HCT116 (cell line): Measurements from ENCODE around the gene FLT3LG. TPM values are rescaled to one million over a fixed set of nuclear protein-coding genes. Genes with fewer than 3 reads are reported as not detected.

ENCODE experiments used
- ATAC-seq: fragments of 200-7000 bp; cut with Tn5 transposase; 2 replicates; pipeline ENCODE4 v1.9.1; 2020; ENCODE audit warnings: mild to moderate bottlenecking, moderate library complexity
- BruUV-seq: library from RNA; stranded (reverse); fragments of 400-500 nt; replicated peaks from 2 replicates; lab custom pipeline; 2021; lab: Mats Ljungman, UMichigan
- CTCF ChIA-PET: fragments of 300-600 bp; sonication (Branson Sonifier 250); formaldehyde crosslinking; loops from one replicate; lab custom pipeline; 2021; ENCODE audit warnings: antibody characterized with exemption; lab: Charles Lee
- POLR2A ChIA-PET: fragments of 300-600, 350-600 bp; sonication (Branson Sonifier 250); formaldehyde crosslinking; loops from one replicate; lab custom pipeline; 2021; ENCODE audit warnings: antibody characterized with exemption; lab: Charles Lee
- RAD21 ChIA-PET, 2 experiments: fragments of 300-600 bp; sonication (Branson Sonifier 250); formaldehyde crosslinking; loops; one replicate each; lab custom pipeline; 2023; ENCODE audit warnings: low total read pairs in 2 of 2; ENCODE audit not compliant: uncharacterized antibody in 2 of 2, unreplicated experiment in 2 of 2, low non-redundant PET in 1 of 2; lab: Charles Lee
- DNase-seq: peaks from one replicate; pipeline ENCODE4 v3.0.0-alpha.2; 2010; ENCODE audit warnings: low read depth, low spot score
- H2AFZ ChIP-seq: fragments of 200-600 bp; shearing (Covaris generic), sonication (generic); 2 replicates; pipeline ENCODE4 v1.6.1; 2017; ENCODE audit warnings: low read depth, mixed run types, mixed read lengths, antibody characterized with exemption, low read length; ENCODE audit not compliant: poor library complexity, severe bottlenecking
- H3K27ac ChIP-seq: 2 replicates; pipeline ENCODE4 v1.5.1; 2012; ENCODE audit warnings: low read depth, low read length
- H3K27me3 ChIP-seq: fragments of 200-600 bp; sonication (generic); 2 replicates; pipeline ENCODE4 v1.6.1; 2016; ENCODE audit warnings: mixed run types, low read length, mixed read lengths; ENCODE audit not compliant: insufficient read depth
- H3K36me3 ChIP-seq, 2 experiments: fragments of 200-500 bp in 1 of 2; fragments of 200-600 bp in 1 of 2; sonication (Bioruptor generic) in 1 of 2; sonication (generic) in 1 of 2; 2 replicates each; pipeline versions ENCODE4 v1.5.1 to v1.6.1; 2014 to 2016; ENCODE audit warnings: low read length in 2 of 2, inconsistent platforms in 1 of 2, mixed read lengths in 1 of 2, mixed run types in 1 of 2; ENCODE audit not compliant: insufficient read depth in 2 of 2, control insufficient read depth in 1 of 2
- H3K4me1 ChIP-seq, 2 experiments: fragments of 200-600 bp in 1 of 2; sonication (generic) in 1 of 2; 2 replicates each; pipeline versions ENCODE4 v1.5.1 to v1.6.1; 2012 to 2017; ENCODE audit warnings: low read length in 2 of 2, inconsistent platforms in 1 of 2, mild to moderate bottlenecking in 1 of 2, mixed read lengths in 1 of 2, mixed run types in 1 of 2, moderate library complexity in 1 of 2; ENCODE audit not compliant: insufficient read depth in 2 of 2, control insufficient read depth in 1 of 2
- H3K4me2 ChIP-seq: fragments of 200-600 bp; sonication (generic); 2 replicates; pipeline ENCODE4 v1.6.1; 2017; ENCODE audit warnings: mixed run types, low read length, mixed read lengths
- H3K4me3 ChIP-seq, 2 experiments: fragments of 200-600 bp in 1 of 2; sonication (generic) in 1 of 2; replicated peaks in 1 of 2; 2 replicates each; pipeline ENCODE4 v1.5.1; 2011 to 2016; ENCODE audit warnings: low read length in 2 of 2, control low read depth in 1 of 2, low read depth in 1 of 2, mild to moderate bottlenecking in 1 of 2, mixed read lengths in 1 of 2, mixed run types in 1 of 2
- H3K79me2 ChIP-seq: fragments of 200-600 bp; sonication (generic); 2 replicates; pipeline ENCODE4 v1.6.1; 2017; ENCODE audit warnings: mild to moderate bottlenecking, mixed run types, low read length, moderate library complexity, mixed read lengths; ENCODE audit not compliant: insufficient read depth
- H3K9ac ChIP-seq: fragments of 200-600 bp; sonication (generic); 2 replicates; pipeline ENCODE4 v1.6.1; 2016; ENCODE audit warnings: low read length, mixed read lengths
- H3K9me2 ChIP-seq: fragments of 200-600 bp; sonication (generic), shearing (Covaris generic); 2 replicates; pipeline ENCODE4 v1.6.1; 2017; ENCODE audit warnings: mixed run types, mild to moderate bottlenecking, moderate library complexity; ENCODE audit not compliant: insufficient read depth
- H3K9me3 ChIP-seq, 2 experiments: fragments of 200-500 bp in 1 of 2; fragments of 200-600 bp in 1 of 2; sonication (Bioruptor generic) in 1 of 2; sonication (generic) in 1 of 2; 2 replicates each; pipeline ENCODE4 v1.6.1; 2014 to 2017; ENCODE audit warnings: low read length in 2 of 2, mixed read lengths in 2 of 2, inconsistent platforms in 1 of 2, low read depth in 1 of 2, mild to moderate bottlenecking in 1 of 2, mixed run types in 1 of 2, moderate library complexity in 1 of 2; ENCODE audit not compliant: control insufficient read depth in 1 of 2, insufficient read depth in 1 of 2
- H4K20me1 ChIP-seq: fragments of 200-600 bp; sonication (generic), shearing (Covaris generic); 2 replicates; pipeline ENCODE4 v1.6.1; 2017; ENCODE audit warnings: mixed run types, mild to moderate bottlenecking, moderate library complexity; ENCODE audit not compliant: insufficient read depth
- CBX3 ChIP-seq: IDR thresholded peaks from 2 replicates; pipeline ENCODE4 v1.6.1; 2012; ENCODE audit warnings: low read depth
- CEBPB ChIP-seq: IDR thresholded peaks from 2 replicates; pipeline ENCODE4 v1.6.1; 2012; ENCODE audit warnings: low read depth
- EGR1 ChIP-seq: IDR thresholded peaks from 2 replicates; pipeline ENCODE4 v1.6.1; 2012; ENCODE audit warnings: low read depth
- ELF1 ChIP-seq: IDR thresholded peaks from 2 replicates; pipeline ENCODE4 v1.6.1; 2012; ENCODE audit warnings: low read depth, borderline replicate concordance
- FOSL1 ChIP-seq: IDR thresholded peaks from 2 replicates; pipeline ENCODE4 v1.6.1; 2012; ENCODE audit warnings: low read depth
- MAX ChIP-seq: IDR thresholded peaks from 2 replicates; pipeline ENCODE4 v1.6.1; 2012
- POLR2A ChIP-seq: IDR thresholded peaks from 2 replicates; pipeline ENCODE4 v1.7.0; 2011; ENCODE audit warnings: borderline replicate concordance; ENCODE audit not compliant: insufficient read depth, insufficient read length; ENCODE audit errors: extremely low read depth
- POLR2AphosphoS5 ChIP-seq: IDR thresholded peaks from 2 replicates; pipeline ENCODE4 v1.6.1; 2011; ENCODE audit warnings: mild to moderate bottlenecking, low read depth, low read length, moderate library complexity
- SP1 ChIP-seq: IDR thresholded peaks from 2 replicates; pipeline ENCODE4 v1.6.1; 2012; ENCODE audit warnings: low read depth
- SRF ChIP-seq: IDR thresholded peaks from 2 replicates; pipeline ENCODE4 v1.6.1; 2012; ENCODE audit warnings: low read depth
- ZBTB33 ChIP-seq: IDR thresholded peaks from 2 replicates; pipeline ENCODE4 v1.6.1; 2011; ENCODE audit warnings: mild to moderate bottlenecking, low read length, moderate library complexity; ENCODE audit not compliant: insufficient replicate concordance; ENCODE audit errors: extremely low read depth
- ZFX ChIP-seq: fragments of 450-650 bp; IDR thresholded peaks from 2 replicates; pipeline ENCODE4 v1.6.1; 2017
- ZNF274 ChIP-seq: fragments of 200-500 bp; sonication (Bioruptor generic); IDR thresholded peaks from 2 replicates; pipeline ENCODE4 v1.6.1; 2014; ENCODE audit warnings: mild to moderate bottlenecking, low read depth, low read length, inconsistent platforms
- intact Hi-C: fragments of 100-400 bp; cut with micrococcal nuclease; formaldehyde crosslinking; loops from 2 replicates; pipeline ENCODE4 v1.10.0; 2022
- total RNA-seq: library from RNA; stranded (reverse); gene quantifications from one replicate; pipeline ENCODE4 v1.2.1, GENCODE V29; 2021; ENCODE audit not compliant: unreplicated experiment

Gene FLT3LG
- total RNA-seq, 1 experiment from 2014 or later, result 3.8 TPM

- Histone ChIP-seq H3K4me2 (peak within 1 kb of the TSS; percentile 98), H3K27me3 (peaks cover 21% of the 10 kb centered on the region), H3K79me2 (no peaks in the 10 kb centered on the region), H3K4me1 (peaks cover 7 to 31% of the 10 kb centered on the region in 2 experiments; a peak in 3 of 4 replicates), H3K9ac (peak within 1 kb of the TSS; percentile 86), H3K9me2 (no peaks in the 10 kb centered on the region), H3K27ac (peak within 1 kb of the TSS; percentile 92; the same call in 1 of the 2 replicates), H3K9me3 (no peaks in the 10 kb centered on the region), H2AFZ (peak within 1 kb of the TSS; percentile 68), H3K36me3 (no peaks in the 10 kb centered on the region), H3K4me3 (peak within 1 kb of the TSS; percentile 63 to 80; a peak in 3 of 4 replicates), H4K20me1 (no peaks in the 10 kb centered on the region)
- no peak for DNase-seq
- no peak for ATAC-seq
- intact Hi-C loops, result no loop called here
- CTCF ChIA-PET, result interaction anchor here (0.6 to 1.1 kb wide), 2 partner anchors 50 to 80 kb away, joined by 3 read pairs; partner anchors contain the start of gene TEAD2
- no TSS peak for BruUV-seq
- TF ChIP-seq ZBTB33, result no peak
- no peak for TF ChIP-seq CBX3
- POLR2A ChIA-PET, result interaction anchor here (1.2 kb wide), 1 partner anchor 38 kb away, joined by 3 read pairs; no protein-coding TSS in a partner anchor
- RAD21 ChIA-PET, result no interaction called here
These were observed 32.6 kb upstream of the FLT3LG start, which contains the start of gene SLC17A7 for GRCh38 chr19:49441210-49441959. TSS of gene SLC17A7 (minus strand) at chr19:49441527. CDS start at chr19:49441379, 148 bp downstream.

- peaks cover 7 to 31% of the 10 kb centered on the region in 2 experiments; a peak in 3 of 4 replicates for H3K4me1 ChIP-seq
- ChIA-PET RAD21 (interaction anchor here in 1 of 2 experiments (1.1 kb wide), 1 partner anchor 16 kb away, joined by 3 read pairs; no protein-coding TSS in a partner anchor), POLR2A (interaction anchor here (1.2 kb wide), 1 partner anchor 38 kb away, joined by 3 read pairs; no protein-coding TSS in a partner anchor), CTCF (interaction anchor here (0.6 to 1.5 kb wide), 4 partner anchors 10 to 80 kb away, joined by 3 to 9 read pairs (median 3); partner anchors contain the start of genes PIH1D1 and TEAD2)
- peak overlapping the region; percentile 98 for H3K4me2 ChIP-seq
- peak overlapping the region; percentile 86; the same call in 1 of the 2 replicates for H3K9ac ChIP-seq
- H2AFZ ChIP-seq, result peak overlapping the region; percentile 68
- DNase-seq (no peak), ATAC-seq (no peak)
- BruUV-seq, result no TSS peak
- H4K20me1 ChIP-seq, result no peaks in the 10 kb centered on the region
- peak overlapping the region in 1 of 2 experiments; percentile 80; a peak in 2 of 4 replicates for H3K4me3 ChIP-seq
- H3K9me3 ChIP-seq, result no peaks in the 10 kb centered on the region
- peaks cover 21% of the 10 kb centered on the region for H3K27me3 ChIP-seq
- H3K9me2 ChIP-seq, result no peaks in the 10 kb centered on the region
- intact Hi-C loops, result loop anchor here (2.0 kb wide), 1 partner anchor 217 kb away; no protein-coding TSS in a partner anchor
- no peaks in the 10 kb centered on the region for H3K79me2 ChIP-seq
- peaks cover 4 to 5% of the 10 kb centered on the region in 2 experiments; a peak in 2 of 4 replicates for H3K36me3 ChIP-seq
- H3K27ac ChIP-seq, result peak overlapping the region; percentile 92; the same call in 1 of the 2 replicates
- TF ChIP-seq MAX, result no peak
- no peak for TF ChIP-seq POLR2AphosphoS5
- no peak for TF ChIP-seq SRF
- TF ChIP-seq ZNF274, result no peak
- no peak for TF ChIP-seq CEBPB
- no peak for TF ChIP-seq POLR2A
- TF ChIP-seq EGR1, result no peak
- TF ChIP-seq FOSL1, result no peak
- no peak for TF ChIP-seq ZFX
- no peak for TF ChIP-seq SP1
- TF ChIP-seq ZBTB33, result no peak
- TF ChIP-seq ELF1, result no peak
These were observed 32.1 kb upstream of the FLT3LG start for GRCh38 chr19:49441960-49442350.
